HG03457 (cell line): ENCODE results near the gene SERPINA4.
"Not testable (repeated sequence)": the region's sequence is repeated elsewhere in the genome, so short reads cannot be mapped to it uniquely, and the experiment has no call there.

Experiments used
- ATAC-seq: cut with Tn5 transposase; IDR thresholded peaks from one replicate; pipeline ENCODE4 v1.9.1; 2021; ENCODE audit warnings: moderate number of reproducible peaks; ENCODE audit not compliant: unreplicated experiment

The SERPINA4 gene

DNA sequence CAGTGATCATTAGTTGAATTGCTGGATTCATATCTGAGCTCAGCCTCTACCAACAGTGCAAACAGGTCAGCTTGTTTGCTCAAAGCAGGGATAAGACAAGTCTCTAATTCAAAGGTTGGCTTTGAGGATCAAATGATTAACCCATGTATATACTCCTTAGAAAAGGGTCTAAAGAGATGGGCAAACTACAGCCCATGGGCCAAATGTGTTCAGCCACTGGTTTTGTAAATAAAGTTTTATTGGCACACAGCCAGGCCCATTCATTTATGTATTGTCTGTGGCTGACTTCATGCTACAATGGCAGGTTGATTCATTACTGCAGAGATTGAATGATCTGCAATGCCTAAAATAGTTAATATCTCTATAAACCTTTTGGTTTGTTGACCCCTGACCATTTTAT, 3.1 kb downstream of the SERPINA4 start:
- ATAC-seq, result no peak

DNA sequence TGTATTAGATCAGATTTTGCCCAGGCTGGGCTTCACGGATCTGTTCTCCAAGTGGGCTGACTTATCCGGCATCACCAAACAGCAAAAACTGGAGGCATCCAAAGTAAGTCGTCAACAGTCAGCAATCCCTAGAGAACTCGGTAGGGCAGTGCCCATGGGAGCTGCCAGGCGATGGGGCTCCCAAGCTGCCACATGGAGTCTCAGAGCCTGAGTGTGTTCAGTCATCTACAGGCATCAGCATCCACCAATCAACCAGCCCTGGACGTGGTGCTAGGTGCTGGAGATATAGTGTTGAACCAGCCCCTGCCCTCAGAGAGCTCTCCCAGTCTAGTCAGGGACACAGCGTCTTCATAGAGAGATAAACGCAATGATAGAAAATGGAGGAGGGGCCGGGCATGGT, 6.9 kb downstream of the SERPINA4 start:
- no peak for ATAC-seq

DNA sequence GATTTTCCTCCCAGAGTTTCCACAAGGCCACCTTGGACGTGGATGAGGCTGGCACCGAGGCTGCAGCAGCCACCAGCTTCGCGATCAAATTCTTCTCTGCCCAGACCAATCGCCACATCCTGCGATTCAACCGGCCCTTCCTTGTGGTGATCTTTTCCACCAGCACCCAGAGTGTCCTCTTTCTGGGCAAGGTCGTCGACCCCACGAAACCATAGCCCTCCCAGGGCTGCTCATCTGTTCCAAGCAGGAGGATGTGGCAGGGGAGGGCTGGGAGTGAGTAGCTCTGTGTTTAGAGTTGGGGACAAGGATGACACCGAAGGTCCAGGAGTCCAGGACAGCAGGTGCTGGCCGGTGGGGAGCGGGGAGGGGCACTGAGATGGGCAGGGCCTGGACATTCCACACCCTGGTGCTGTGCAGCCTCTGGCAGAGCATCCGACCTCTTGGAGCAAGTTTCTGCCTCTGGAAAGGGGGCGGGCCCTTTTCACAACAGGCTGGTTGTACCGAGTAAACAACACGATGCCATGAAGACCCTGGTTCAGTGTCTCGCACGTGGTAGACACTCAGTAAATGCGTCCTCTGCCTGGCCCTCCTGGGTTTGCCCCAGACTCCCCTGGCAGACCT, 8.2 kb downstream of the SERPINA4 start:
- no peak for ATAC-seq

DNA sequence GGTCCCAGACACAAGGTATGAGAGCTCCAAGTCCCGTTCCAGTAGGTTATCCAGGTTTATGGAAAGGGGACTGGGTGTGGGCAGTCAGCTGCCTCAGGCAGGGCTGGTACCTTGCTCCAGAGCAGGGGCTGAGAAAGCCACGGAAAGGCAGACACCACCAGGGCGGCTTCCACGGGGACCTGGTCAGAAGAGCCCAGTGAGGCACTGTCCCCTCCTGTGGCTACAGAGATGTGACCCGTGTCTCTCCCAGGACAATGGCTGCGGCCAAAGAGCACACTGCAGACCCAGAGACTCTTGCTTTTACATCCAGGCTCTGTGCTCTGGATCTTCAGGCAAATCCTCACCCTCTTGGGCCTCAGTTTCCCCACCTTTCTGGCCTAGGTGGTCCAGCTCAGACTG, 8.8 kb downstream of the SERPINA4 start:
- ATAC-seq, result no peak

DNA sequence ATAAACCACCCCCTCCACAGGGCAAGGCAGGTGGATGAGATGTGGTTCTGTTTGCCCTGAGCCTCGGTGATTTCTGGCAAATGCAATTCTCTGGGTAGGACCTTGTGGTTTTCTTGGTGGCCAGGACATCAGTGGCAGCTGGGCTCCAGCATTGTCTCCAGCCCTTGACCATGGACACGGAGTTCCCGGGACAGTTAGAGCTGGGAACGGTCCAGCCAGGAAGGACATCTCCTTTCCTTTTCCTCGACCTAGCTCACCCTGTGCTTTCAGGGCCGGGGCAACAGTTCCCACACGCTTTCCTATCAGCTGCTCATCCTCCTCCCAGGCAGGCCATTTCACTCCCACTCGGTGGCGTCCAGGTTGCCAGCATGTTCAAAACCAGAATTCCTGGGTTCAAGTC, 9.2 kb downstream of the SERPINA4 start:
- ATAC-seq, result no peak

DNA sequence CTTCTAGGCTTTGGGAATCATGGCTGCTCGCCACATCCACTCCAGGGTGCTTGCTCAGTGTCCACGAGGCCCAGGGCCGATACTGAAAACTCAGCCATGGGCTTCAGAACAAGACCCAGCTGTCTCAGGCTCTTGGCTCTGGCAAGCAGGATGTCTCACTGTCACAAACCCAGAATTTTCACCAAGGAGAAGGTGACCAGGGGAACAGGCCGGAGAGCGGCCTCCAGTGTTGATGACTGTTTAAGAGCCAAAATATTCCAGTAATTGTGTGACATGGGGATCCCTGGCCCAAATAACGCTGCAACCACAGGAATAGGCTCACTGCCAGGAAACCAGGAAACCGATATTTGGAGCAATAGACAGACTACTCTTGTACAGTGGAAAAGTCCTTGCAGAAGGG, 10.2 kb downstream of the SERPINA4 start:
- ATAC-seq, result no peak

DNA sequence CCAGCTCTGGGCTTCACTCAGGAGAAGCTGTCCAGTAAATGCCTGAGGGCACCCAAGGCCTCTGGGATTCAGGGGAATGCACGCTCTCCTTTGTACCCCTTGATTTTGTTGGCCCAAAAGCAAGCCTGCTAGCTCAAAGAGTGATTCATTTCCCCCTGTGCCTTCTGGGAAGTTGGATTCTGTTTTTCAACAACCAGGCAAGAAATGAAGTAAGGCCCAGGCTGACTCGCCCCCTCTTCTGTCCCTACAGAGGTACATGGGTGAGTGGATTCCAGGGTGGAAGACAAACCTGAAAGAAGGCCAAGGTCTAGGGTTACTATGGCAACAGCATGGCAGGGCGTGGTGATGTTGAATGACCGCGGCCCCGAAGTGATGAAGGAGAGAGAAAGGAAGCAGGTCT, 10.7 kb downstream of the SERPINA4 start:
- ATAC-seq, result no peak

DNA sequence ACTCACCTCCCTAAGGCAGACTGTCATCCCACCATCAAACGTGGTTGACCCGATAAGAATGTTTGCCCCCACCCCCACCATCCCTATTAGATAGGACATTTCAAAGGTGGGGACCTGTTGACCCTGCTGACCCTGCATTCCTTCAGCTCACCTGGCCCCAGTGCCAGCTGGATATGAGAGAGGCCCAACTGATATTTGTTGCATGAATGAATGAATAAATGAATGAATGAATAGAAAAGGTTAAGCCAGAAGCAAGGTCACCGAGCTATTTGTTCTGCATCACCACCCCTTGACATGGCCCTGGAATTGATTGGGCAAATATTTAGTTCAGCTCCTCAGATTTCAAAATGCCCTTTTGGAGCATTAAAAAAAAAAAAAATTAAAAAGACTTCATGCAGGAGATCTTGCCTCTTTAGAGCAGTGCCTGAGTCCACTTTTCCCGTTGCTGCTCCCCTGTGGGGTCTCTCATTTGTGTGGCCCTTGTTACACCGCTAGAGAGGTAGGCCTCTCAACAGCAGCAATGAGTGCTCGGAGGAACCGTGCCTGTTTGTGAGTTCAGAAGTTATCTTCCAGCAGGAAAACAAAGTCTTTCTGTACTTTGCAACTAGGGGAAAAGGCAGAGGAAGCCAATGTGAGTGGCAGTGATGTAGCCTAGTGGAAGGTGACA, 11.5 kb downstream of the SERPINA4 start:
- ATAC-seq, result no peak

DNA sequence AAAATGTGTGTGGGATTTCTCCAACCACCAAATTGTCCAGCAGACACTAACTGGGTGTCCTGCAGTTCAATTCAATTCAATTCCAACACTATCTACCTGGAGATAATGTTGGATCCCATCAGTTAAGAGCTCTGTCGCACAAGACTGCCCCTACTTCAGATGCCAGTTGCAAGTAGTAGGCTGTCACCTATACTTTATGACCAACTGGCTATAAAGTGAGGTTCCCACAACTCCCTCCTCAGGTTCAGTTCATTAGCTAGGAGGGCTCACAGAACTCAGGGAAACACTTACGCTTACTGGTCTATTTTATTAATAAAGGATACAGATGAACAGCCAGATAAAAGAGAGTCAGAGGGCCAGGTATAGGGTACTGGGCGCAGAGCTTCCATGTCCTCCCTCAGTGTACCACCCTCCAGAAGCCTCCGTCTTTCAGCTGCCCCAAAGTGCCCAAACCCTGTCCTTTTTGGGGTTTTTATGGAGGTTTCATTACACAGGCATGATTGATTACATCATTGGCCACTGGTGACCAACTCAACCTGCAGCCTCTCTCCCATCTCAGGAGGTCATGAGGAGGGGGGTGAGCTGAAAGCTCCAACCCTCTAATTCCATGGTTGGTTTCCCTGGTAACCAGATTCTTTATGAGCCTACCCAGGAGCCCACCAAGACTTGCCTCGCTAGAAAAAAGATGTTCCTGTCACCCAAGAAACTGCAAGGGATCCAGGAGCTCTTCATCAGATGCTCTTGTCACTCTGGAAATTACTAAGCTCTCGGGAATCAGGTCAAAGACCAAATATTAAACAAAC, 12.4 kb downstream of the SERPINA4 start:
- ATAC-seq, result no peak

DNA sequence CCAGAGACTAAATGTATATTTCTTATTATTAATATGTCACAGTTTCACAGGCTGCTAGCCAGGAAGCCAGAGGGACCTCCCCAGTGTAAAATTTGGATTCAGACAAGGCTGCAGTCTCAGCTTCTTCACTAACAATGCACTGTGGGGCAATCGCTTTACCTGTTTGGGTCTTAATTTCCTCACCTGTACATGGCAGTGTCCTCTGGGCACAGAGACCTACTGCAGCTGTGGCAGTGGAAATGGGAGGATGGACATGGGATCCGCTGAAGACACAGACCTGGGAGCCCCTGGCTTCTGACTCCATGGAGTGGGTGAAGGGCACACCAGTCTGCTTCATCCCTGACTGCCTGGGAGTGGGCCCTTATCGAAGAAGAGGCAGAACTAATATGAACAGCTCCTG, 13.1 kb downstream of the SERPINA4 start:
- ATAC-seq, result no peak

DNA sequence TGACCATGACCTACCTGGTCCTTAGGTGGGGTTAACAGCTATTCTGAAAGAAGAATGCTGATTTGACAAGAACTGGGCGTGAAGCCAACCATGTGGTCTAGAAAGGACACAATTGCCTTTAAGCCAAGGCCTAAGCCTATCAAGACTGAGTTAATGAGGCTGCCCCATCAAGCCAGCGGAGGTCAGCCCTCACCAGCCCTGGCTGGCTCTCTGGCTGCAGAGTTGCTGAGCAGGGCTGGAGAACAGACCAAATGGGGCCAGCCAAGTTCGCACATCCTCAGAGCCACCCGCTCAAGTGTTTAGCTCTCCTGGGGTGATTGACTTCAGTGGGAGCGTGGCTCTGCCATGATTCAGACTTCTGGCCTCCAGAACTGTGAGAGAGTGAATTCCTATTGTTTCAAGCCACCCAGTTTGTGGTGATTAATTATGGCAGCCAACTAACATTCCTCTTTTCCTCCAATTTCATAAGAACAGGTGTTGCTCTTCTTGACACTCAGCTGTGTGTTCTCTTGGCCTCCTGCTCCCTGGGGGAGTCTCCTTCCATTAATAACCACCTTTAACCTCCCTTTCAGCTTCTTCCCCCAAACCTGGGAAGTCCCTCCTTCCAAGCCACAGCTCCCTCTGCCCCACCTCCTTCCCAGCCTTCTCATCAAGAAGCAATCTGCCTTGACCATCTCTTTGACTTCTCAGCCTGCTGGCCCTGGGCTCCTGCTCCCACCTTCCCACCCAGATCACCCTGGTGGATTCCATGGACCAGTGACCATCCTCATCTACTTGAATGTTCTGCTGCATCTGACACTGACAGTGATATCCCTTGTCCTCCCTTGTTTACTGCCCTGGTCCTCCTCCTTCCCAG, 14.7 kb downstream of the SERPINA4 start:
- no peak for ATAC-seq

DNA sequence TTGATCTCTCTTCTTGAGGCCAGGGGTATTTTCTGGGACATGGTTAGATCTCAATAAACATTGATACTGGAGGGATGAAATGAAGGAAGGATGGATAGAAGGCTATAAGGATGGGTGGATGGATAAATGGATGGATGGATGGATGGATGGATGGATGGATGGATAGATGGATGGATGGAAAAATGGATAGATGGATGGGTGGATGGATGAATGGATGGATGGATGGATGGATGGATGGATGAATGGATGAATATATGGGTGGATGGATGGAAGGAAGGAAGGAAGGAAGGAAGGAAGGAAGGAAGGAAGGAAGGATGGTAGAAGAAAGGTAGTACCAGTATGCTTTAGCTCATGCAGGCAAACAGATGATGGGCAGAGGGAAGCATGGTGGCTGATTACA, 16.2 kb downstream of the SERPINA4 start:
- ATAC-seq, result not testable (repeated sequence)

DNA sequence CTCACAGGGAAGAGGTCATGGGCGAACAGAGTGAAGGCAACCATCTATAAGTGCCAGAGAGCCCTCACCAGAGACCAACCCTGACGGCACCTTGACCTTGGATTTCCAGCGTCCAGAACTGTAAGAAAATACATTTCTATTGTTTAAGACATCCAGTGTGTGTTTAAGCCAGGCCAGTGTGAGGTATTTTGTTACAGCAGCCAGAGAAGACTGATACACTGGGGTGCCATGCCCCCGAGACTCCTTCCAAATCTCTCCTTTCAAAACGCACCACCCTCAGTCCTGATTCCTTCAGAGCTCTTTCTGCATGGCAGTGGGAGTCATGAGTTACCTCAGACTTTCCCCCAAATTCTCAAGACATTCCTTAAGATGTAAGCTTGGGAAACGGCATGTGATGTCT, 17.5 kb downstream of the SERPINA4 start:
- ATAC-seq, result no peak

DNA sequence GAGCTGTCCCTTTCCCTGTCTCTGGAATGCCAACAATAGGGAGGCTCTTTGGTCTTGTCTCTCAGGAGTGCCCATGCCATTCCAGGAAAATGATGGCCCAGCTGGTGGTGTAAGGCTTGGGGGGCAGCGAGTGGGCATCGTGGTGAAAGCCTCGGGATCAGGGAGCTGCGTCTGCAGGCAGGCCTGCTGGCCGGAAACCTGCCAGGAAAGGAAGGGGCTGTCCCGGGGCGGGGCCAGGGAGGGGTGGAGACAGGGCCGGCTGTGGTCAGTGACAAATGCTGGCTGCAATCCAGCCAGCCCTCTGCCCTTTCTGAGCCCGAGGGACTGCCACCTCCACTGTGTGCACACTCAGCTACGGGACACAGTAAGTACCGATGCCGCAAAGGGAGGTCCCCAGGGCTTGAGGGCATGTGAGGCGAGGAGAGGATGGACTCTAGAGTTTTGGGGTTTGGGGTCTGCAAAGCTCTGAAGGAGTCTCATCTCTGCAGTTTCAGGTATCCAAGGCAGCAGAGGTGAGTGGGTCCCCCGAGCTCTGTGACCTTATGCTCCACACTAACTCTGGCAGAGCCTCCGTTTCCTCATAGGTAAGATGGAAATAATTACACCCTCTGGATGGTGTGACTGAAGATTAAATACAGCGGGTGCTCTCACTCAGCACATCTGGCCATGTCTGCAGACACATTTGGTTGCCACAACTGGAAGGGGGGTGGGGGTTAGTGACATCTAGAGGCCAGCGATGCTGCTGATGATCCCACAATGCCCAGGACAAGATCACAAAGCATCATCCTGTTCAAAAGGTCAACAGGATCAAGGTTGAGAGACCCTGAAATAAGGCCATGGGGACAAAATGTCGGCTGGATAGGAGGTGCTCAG, 20.1 kb downstream of the SERPINA4 start, which contains the start of gene SERPINA5:
Gene SERPINA5, plus strand, starts transcription at position 300 of the 873 bp plus-strand sequence. CDS start 5,937 bp downstream, outside the sequence.
- no peak for ATAC-seq

DNA sequence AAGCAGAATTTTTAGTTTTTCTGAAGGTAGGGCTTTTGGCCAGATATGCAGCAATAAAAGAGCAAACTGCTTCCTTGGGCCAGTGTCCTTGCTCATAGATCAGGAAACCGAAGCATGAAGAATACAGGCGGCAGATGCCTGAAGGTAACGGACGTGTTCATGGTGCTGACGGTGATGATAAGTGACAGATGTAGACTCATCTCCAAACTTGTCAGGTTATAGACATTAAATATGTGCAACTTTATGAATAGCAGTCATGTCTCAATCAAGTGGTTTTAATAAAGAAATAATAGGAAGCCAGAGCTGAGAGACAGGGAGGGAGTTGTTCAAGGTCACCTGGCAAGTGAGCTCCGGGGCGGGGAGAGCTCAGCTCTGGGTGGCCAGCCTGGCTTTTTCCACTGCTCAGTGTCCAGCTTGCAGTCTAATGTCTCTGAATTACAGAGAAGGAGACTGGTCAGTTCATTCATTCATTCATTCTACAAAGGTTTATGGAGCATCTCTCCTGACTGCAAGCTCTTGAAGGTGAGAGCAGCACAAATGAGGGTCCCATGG, 21.0 kb downstream of the SERPINA4 start:
- no peak for ATAC-seq

DNA sequence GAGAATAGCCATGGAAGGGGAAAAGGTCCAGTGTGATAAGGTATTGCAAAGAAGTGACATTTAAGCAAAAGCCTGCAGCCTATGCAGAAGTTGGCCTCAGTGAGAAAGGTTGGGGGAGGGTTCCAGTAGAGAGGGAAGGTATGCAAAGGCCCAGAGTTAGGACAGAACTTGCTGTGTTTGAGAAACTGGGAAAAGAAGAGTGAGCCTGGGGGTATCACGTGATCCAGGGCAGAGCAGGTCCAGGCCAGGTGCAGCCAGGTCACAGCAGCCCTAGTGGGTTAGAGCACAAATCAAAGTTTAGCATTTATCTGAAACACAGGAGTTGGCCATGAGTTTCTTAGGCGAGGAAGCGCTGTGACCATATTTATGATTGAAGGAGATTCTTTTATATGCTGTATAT, 21.6 kb downstream of the SERPINA4 start:
- no peak for ATAC-seq

DNA sequence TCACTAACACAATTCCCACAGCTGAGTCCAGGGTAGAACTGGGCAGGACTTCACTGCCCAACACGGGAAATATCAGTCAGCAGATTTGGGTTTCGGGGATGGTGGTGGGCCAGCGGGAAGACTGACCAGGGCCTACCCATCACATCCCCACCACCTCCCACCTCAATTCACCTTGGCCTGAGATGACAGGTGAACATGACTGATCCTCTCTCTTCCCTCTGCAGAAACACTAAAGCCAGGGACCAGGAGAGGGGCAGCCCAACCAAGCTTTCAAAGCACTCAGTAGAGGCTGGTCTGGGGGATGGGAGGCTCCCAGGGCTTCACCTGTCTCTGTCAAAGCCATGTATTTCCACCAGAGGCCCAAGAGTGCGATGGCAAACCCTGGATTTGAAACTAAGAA, 22.3 kb downstream of the SERPINA4 start:
- ATAC-seq, result no peak

DNA sequence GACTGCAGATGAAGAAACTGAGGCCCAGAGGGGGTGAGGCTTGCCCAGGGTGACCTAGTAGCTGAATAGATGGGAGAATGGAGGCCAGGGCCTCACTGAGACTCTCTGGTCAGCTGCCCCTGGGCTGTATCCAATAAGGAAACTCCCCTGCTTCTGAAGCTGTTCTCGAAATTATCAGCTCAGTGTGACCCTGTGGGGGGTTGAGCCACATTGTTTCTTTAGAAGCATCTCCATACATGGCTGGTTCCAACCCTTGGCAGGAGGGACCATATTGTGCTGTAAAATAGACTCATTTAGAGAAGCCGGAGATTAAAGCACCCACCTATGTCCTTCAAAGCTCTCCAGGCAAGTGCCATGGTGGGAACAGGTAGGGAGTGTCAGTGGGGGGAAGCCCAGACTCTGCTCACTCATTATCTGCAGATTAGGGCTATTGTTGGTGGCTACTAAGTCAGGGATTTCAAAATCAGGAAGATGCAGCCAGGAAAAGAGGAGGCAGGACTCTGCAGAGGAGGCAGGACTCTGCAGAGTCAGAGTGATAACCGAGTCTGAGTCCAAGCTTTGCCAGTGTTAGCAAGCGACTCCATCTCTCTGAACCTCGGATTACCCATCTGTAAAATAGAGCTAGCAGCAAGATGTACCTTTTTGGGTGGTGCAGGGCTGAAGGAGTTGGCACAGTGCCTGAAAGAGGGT, 23.5 kb downstream of the SERPINA4 start:
- ATAC-seq, result no peak

DNA sequence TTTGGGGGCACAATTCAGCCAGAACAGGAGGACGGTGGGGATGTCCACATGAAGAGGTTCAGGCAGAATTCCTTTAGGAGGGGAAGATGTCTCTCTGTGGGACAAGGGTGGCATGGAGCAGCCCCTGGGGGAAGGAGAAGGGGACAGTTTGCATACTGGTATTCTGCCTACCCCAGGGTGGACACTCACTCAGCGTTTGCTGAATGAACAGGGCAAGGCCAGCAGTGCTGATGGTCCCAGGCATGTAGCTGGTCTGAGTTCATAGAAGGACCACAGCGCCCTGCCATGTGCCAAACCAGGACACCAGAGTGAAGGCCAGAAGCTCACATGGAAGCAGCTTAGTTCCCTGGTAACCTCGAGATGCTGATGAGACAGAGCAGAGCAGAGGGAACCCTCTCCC, 25.4 kb downstream of the SERPINA4 start:
- ATAC-seq, result no peak
